Measurements from ENCODE around the gene SCLY.

DNA sequence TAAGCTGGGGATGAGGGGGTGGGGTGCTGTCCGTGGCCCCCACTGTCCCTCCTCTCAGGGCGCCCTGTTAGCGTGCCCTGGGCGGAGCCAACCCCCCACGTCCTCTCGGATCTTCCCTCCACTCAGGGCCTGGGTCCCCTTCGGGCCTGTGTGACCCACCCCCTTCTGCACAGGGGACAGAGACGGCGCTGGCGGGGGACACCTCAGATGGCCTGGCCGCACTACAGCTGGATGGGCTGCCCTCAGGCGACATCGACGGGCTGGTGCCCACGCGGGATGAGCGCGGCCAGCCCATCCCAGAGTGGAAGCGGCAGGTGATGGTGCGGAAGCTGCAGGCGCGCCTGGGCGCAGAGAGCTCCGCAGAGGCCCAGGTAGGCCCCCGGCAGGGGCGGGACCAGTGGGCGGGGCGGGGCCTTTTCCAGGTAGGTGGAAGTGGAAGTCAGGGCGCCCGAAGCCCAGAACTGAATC, 67.8 kb downstream of the SCLY start:
- TF ChIP-seq NR3C1 (CRISPR knock-in tag; conservative IDR thresholded peaks at IDR 0.05; ENCODE audit: low read depth) (no peak), IRF2 (CRISPR knock-in tag; IDR thresholded peaks at IDR 0.05; ENCODE audit: borderline replicate concordance, low read depth) (no peak), FOXK1 (CRISPR knock-in tag; IDR thresholded peaks at IDR 0.05) (no peak), NR2C2 (CRISPR knock-in tag; IDR thresholded peaks at IDR 0.05) (no peak), ZNF317 (CRISPR knock-in tag; IDR thresholded peaks at IDR 0.05; ENCODE audit: borderline replicate concordance, low read depth) (no peak), NFYB (CRISPR knock-in tag; conservative IDR thresholded peaks at IDR 0.05; ENCODE audit: low read depth) (no peak), ESRRA (CRISPR knock-in tag; IDR thresholded peaks at IDR 0.05; ENCODE audit: borderline replicate concordance) (no peak), ZNF232 (CRISPR knock-in tag; IDR thresholded peaks at IDR 0.05) (no peak)
- TF ChIP-seq, protein P1, sequence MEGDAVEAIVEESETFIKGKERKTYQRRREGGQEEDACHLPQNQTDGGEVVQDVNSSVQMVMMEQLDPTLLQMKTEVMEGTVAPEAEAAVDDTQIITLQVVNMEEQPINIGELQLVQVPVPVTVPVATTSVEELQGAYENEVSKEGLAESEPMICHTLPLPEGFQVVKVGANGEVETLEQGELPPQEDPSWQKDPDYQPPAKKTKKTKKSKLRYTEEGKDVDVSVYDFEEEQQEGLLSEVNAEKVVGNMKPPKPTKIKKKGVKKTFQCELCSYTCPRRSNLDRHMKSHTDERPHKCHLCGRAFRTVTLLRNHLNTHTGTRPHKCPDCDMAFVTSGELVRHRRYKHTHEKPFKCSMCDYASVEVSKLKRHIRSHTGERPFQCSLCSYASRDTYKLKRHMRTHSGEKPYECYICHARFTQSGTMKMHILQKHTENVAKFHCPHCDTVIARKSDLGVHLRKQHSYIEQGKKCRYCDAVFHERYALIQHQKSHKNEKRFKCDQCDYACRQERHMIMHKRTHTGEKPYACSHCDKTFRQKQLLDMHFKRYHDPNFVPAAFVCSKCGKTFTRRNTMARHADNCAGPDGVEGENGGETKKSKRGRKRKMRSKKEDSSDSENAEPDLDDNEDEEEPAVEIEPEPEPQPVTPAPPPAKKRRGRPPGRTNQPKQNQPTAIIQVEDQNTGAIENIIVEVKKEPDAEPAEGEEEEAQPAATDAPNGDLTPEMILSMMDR (IDR thresholded peaks at IDR 0.05) = no peak
- TF ChIP-seq, protein P2, sequence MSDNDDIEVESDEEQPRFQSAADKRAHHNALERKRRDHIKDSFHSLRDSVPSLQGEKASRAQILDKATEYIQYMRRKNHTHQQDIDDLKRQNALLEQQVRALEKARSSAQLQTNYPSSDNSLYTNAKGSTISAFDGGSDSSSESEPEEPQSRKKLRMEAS (CRISPR knock-in tag; IDR thresholded peaks at IDR 0.05) = no peak
- TF ChIP-seq, protein P3, sequence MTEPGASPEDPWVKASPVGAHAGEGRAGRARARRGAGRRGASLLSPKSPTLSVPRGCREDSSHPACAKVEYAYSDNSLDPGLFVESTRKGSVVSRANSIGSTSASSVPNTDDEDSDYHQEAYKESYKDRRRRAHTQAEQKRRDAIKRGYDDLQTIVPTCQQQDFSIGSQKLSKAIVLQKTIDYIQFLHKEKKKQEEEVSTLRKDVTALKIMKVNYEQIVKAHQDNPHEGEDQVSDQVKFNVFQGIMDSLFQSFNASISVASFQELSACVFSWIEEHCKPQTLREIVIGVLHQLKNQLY (CRISPR knock-in tag; IDR thresholded peaks at IDR 0.05) = no peak
- TF ChIP-seq, protein P4, sequence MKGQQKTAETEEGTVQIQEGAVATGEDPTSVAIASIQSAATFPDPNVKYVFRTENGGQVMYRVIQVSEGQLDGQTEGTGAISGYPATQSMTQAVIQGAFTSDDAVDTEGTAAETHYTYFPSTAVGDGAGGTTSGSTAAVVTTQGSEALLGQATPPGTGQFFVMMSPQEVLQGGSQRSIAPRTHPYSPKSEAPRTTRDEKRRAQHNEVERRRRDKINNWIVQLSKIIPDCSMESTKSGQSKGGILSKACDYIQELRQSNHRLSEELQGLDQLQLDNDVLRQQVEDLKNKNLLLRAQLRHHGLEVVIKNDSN (CRISPR knock-in tag; IDR thresholded peaks at IDR 0.05) = no peak
- TF ChIP-seq, protein P5, sequence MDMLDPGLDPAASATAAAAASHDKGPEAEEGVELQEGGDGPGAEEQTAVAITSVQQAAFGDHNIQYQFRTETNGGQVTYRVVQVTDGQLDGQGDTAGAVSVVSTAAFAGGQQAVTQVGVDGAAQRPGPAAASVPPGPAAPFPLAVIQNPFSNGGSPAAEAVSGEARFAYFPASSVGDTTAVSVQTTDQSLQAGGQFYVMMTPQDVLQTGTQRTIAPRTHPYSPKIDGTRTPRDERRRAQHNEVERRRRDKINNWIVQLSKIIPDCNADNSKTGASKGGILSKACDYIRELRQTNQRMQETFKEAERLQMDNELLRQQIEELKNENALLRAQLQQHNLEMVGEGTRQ (CRISPR knock-in tag; IDR thresholded peaks at IDR 0.05) = no peak
- TF ChIP-seq, protein P6, sequence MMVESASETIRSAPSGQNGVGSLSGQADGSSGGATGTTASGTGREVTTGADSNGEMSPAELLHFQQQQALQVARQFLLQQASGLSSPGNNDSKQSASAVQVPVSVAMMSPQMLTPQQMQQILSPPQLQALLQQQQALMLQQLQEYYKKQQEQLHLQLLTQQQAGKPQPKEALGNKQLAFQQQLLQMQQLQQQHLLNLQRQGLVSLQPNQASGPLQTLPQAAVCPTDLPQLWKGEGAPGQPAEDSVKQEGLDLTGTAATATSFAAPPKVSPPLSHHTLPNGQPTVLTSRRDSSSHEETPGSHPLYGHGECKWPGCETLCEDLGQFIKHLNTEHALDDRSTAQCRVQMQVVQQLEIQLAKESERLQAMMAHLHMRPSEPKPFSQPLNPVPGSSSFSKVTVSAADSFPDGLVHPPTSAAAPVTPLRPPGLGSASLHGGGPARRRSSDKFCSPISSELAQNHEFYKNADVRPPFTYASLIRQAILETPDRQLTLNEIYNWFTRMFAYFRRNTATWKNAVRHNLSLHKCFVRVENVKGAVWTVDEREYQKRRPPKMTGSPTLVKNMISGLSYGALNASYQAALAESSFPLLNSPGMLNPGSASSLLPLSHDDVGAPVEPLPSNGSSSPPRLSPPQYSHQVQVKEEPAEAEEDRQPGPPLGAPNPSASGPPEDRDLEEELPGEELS (CRISPR knock-in tag; IDR thresholded peaks at IDR 0.05) = no peak
